PC-9 (cell line): ENCODE results near the gene CDH12. TPM values are rescaled to one million over a fixed set of nuclear protein-coding genes. Genes with fewer than 3 reads are reported as not detected.

Experiments used
- BruUV-seq: library from RNA; stranded (reverse); fragments of 400-500 nt; replicated peaks from 2 replicates; lab custom pipeline; 2021; lab: Mats Ljungman, UMichigan
- CTCF ChIA-PET: fragments of 300-600 bp; sonication (Branson Sonifier 250); formaldehyde crosslinking; loops from one replicate; lab custom pipeline; 2022; ENCODE audit warnings: antibody characterized with exemption; lab: Charles Lee
- POLR2A ChIA-PET: fragments of 300-600 bp; sonication (Branson Sonifier 250); formaldehyde crosslinking; loops from one replicate; lab custom pipeline; 2022; ENCODE audit warnings: antibody characterized with exemption; ENCODE audit not compliant: unreplicated experiment; lab: Charles Lee
- DNase-seq, 2 experiments: peaks; one replicate each; pipeline versions ENCODE4 v3.0.0 to v3.0.0-alpha.2; 2015 to 2022; ENCODE audit warnings: mixed read lengths in 1 of 2
- H2AFZ ChIP-seq: fragments of 200-600 bp; sonication (generic); 2 replicates; pipeline ENCODE4 v1.8.1; 2017; ENCODE audit warnings: antibody characterized with exemption
- H3F3A ChIP-seq: fragments of 200-600 bp; sonication (generic); 2 replicates; pipeline ENCODE4 v1.8.1; 2017; ENCODE audit warnings: antibody characterized with exemption, mild to moderate bottlenecking, low read depth; ENCODE audit not compliant: insufficient read depth
- H3K27ac ChIP-seq: fragments of 200-600 bp; sonication (generic); 2 replicates; pipeline ENCODE4 v1.6.1; 2016; ENCODE audit warnings: mixed run types
- H3K27me3 ChIP-seq: fragments of 200-600 bp; sonication (generic); 2 replicates; pipeline ENCODE4 v1.6.1; 2016; ENCODE audit warnings: low read depth, mixed run types; ENCODE audit not compliant: insufficient read depth
- H3K36me3 ChIP-seq: fragments of 200-600 bp; sonication (generic); 2 replicates; pipeline ENCODE4 v1.6.1; 2016; ENCODE audit warnings: low read depth, mixed run types
- H3K4me1 ChIP-seq: fragments of 200-600 bp; sonication (generic); replicated peaks from 2 replicates; pipeline ENCODE4 v1.6.1; 2016; ENCODE audit warnings: mixed run types; ENCODE audit not compliant: insufficient read depth
- H3K4me2 ChIP-seq: fragments of 200-600 bp; sonication (generic); 2 replicates; pipeline ENCODE4 v1.6.1; 2017; ENCODE audit warnings: mixed run types
- H3K4me3 ChIP-seq: fragments of 200-600 bp; sonication (generic); 2 replicates; pipeline ENCODE4 v1.6.1; 2016; ENCODE audit warnings: mixed run types
- H3K79me2 ChIP-seq: fragments of 200-600 bp; sonication (generic); 2 replicates; pipeline ENCODE4 v1.6.1; 2017; ENCODE audit warnings: low read depth, mixed run types
- H3K9me2 ChIP-seq: fragments of 200-600 bp; sonication (generic); 2 replicates; pipeline ENCODE4 v1.8.1; 2017; ENCODE audit warnings: mild to moderate bottlenecking; ENCODE audit not compliant: insufficient read depth
- H3K9me3 ChIP-seq: fragments of 200-600 bp; sonication (generic); 2 replicates; pipeline ENCODE4 v1.8.1; 2016; ENCODE audit warnings: low read depth; ENCODE audit not compliant: insufficient read depth
- H4K20me1 ChIP-seq: fragments of 200-600 bp; sonication (generic); 2 replicates; pipeline ENCODE4 v1.8.1; 2017; ENCODE audit not compliant: insufficient read depth
- CTCF ChIP-seq: fragments of 200-600 bp; sonication (generic); conservative IDR thresholded peaks from 2 replicates; pipeline ENCODE4 v1.6.1; 2017; ENCODE audit warnings: mixed run types, antibody characterized with exemption, mild to moderate bottlenecking, moderate library complexity
- EZH2 ChIP-seq: fragments of 200-600 bp; sonication (generic); IDR thresholded peaks from 2 replicates; pipeline ENCODE4 v1.8.0; 2017; ENCODE audit warnings: antibody characterized with exemption, low read depth
- intact Hi-C: fragments of 100-400 bp; cut with micrococcal nuclease; formaldehyde crosslinking; loops from one replicate; pipeline ENCODE4 v1.10.0; 2022; ENCODE audit not compliant: unreplicated experiment
- total RNA-seq: library from RNA; stranded (reverse); gene quantifications from 2 replicates; pipeline ENCODE4 v1.2.3, GENCODE V29; 2021

CDH12 gene
- total RNA-seq, 1 experiment from 2014 or later: not detected

GRCh38 chr5:21862986-21863385 is 990.2 kb downstream of the CDH12 start:
- DNase-seq: no peak
- Histone ChIP-seq H3K4me3 (no peak overlapping the region), H3K4me1 (no peaks in the 10 kb centered on the region), H4K20me1 (no peaks in the 10 kb centered on the region), H3K36me3 (no peaks in the 10 kb centered on the region), H3K9me3 (no peaks in the 10 kb centered on the region), H3K27ac (no peak overlapping the region), H3K27me3 (no peaks in the 10 kb centered on the region), H2AFZ (no peak overlapping the region), H3K4me2 (no peak overlapping the region), H3K79me2 (no peaks in the 10 kb centered on the region), H3K9me2 (no peaks in the 10 kb centered on the region), H3F3A (no peaks in the 10 kb centered on the region)
- intact Hi-C loops: no loop called here
- BruUV-seq: no TSS peak
- no peak for TF ChIP-seq EZH2
- no peak for TF ChIP-seq CTCF
- POLR2A ChIA-PET: no interaction called here
- CTCF ChIA-PET: no interaction called here

- no peak overlapping the region for H3K27ac ChIP-seq
- BruUV-seq: no TSS peak
These were observed 994.7 kb downstream of the CDH12 start for GRCh38 chr5:21858441-21858840.

GRCh38 chr5:21856987-21857386 is 996.2 kb downstream of the CDH12 start:
- H3F3A ChIP-seq: no peaks in the 10 kb centered on the region
- H4K20me1 ChIP-seq: no peaks in the 10 kb centered on the region
- H3K9me3 ChIP-seq: no peaks in the 10 kb centered on the region
- TF ChIP-seq EZH2 (no peak), CTCF (no peak)
- no peak for DNase-seq
- no peak overlapping the region for H3K4me2 ChIP-seq
- no peaks in the 10 kb centered on the region for H3K9me2 ChIP-seq
- ChIA-PET CTCF (no interaction called here), POLR2A (no interaction called here)
- H2AFZ ChIP-seq: no peak overlapping the region
- no peaks in the 10 kb centered on the region for H3K79me2 ChIP-seq
- H3K36me3 ChIP-seq: no peaks in the 10 kb centered on the region
- H3K4me1 ChIP-seq: no peaks in the 10 kb centered on the region
- no peak overlapping the region for H3K27ac ChIP-seq
- H3K27me3 ChIP-seq: no peaks in the 10 kb centered on the region
- H3K4me3 ChIP-seq: no peak overlapping the region
- intact Hi-C loops: no loop called here
- BruUV-seq: no TSS peak

More at GRCh38 chr5:21858441-21858840, 994.7 kb downstream of the CDH12 start:
- DNase-seq: no peak
- Histone ChIP-seq H3K4me1 (no peaks in the 10 kb centered on the region), H3K27me3 (no peaks in the 10 kb centered on the region), H3K4me3 (no peak overlapping the region), H3K9me2 (no peaks in the 10 kb centered on the region), H2AFZ (no peak overlapping the region), H3K9me3 (no peaks in the 10 kb centered on the region), H3F3A (no peaks in the 10 kb centered on the region), H4K20me1 (no peaks in the 10 kb centered on the region), H3K79me2 (no peaks in the 10 kb centered on the region), H3K4me2 (no peak overlapping the region), H3K36me3 (no peaks in the 10 kb centered on the region)
- ChIA-PET CTCF (no interaction called here), POLR2A (no interaction called here)
- TF ChIP-seq CTCF (no peak), EZH2 (no peak)
- intact Hi-C loops: no loop called here
